Effector memory CD8-positive, alpha-beta T cell (primary cell): ENCODE data around the gene PHF1.
"Not testable (repeated sequence)": the region's sequence is repeated elsewhere in the genome, so short reads cannot be mapped to it uniquely, and the experiment has no call there.

Experiments
- ATAC-seq: fragments of 150-1000 bp; cut with Tn5 transposase; replicated peaks from 2 replicates; pipeline ENCODE4 v1.10.0; 2021; ENCODE audit warnings: mild to moderate bottlenecking, moderate library complexity
- DNase-seq, 3 experiments: peaks; one replicate each; pipeline ENCODE4 v3.0.0; 2021
- H3K27ac Mint-ChIP-seq, 2 donors: one replicate each; pipeline ENCODE4 v1.8.0; 2022; ENCODE audit warnings: mild to moderate bottlenecking in 2 of 2, mixed read lengths in 2 of 2, moderate library complexity in 2 of 2
- H3K27me3 Mint-ChIP-seq, 2 donors: one replicate each; pipeline ENCODE4 v1.8.0; 2022; ENCODE audit warnings: mixed read lengths in 2 of 2
- H3K36me3 Mint-ChIP-seq: one replicate; pipeline ENCODE4 v1.8.0; 2022; ENCODE audit warnings: mild to moderate bottlenecking, moderate library complexity, mixed read lengths; ENCODE audit not compliant: insufficient read depth
- H3K4me1 Mint-ChIP-seq, 2 donors: one replicate each; pipeline ENCODE4 v1.8.0; 2022; ENCODE audit warnings: low read depth in 2 of 2, mixed read lengths in 2 of 2
- H3K4me3 Mint-ChIP-seq, 2 donors: one replicate each; pipeline ENCODE4 v1.8.0; 2022; ENCODE audit warnings: mild to moderate bottlenecking in 2 of 2, mixed read lengths in 2 of 2, moderate library complexity in 2 of 2
- H3K9me3 Mint-ChIP-seq, 2 donors: one replicate each; pipeline ENCODE4 v1.8.0; 2022; ENCODE audit warnings: mixed read lengths in 2 of 2

PHF1 gene

GRCh38 chr6:33379184-33379583, 31.6 kb upstream of the PHF1 start:
- not testable (repeated sequence) for H3K9me3 Mint-ChIP-seq, H3K27ac Mint-ChIP-seq, ATAC-seq

GRCh38 chr6:33380272-33380981, 30.4 kb upstream of the PHF1 start:
- H3K4me3 Mint-ChIP-seq: no peak overlapping the region
- no peaks in the 10 kb centered on the region for H3K9me3 Mint-ChIP-seq
- H3K27me3 Mint-ChIP-seq: no peaks in the 10 kb centered on the region
- H3K36me3 Mint-ChIP-seq: no peaks in the 10 kb centered on the region
- ATAC-seq (no peak), DNase-seq (no peak)
- peaks cover 2 to 7% of the 10 kb centered on the region in 2 donors for H3K4me1 Mint-ChIP-seq
- peak overlapping the region in 1 of 2 donors; percentile 22 for H3K27ac Mint-ChIP-seq

More at GRCh38 chr6:33379184-33379583, 31.6 kb upstream of the PHF1 start:
- not testable (repeated sequence) for H3K4me3 Mint-ChIP-seq, H3K36me3 Mint-ChIP-seq, H3K27me3 Mint-ChIP-seq, DNase-seq
- peaks cover 9 to 19% of the 10 kb centered on the region in 2 donors for H3K4me1 Mint-ChIP-seq

- H3K4me1 Mint-ChIP-seq: peaks cover 0 to 2% of the 10 kb centered on the region in 2 donors
- H3K4me3 Mint-ChIP-seq: no peak overlapping the region
- H3K27me3 Mint-ChIP-seq: no peaks in the 10 kb centered on the region
- no peak for ATAC-seq
- DNase-seq: no peak
- H3K27ac Mint-ChIP-seq: no peak overlapping the region
- no peaks in the 10 kb centered on the region for H3K36me3 Mint-ChIP-seq
- no peaks in the 10 kb centered on the region for H3K9me3 Mint-ChIP-seq
These were observed 27.2 kb upstream of the PHF1 start for GRCh38 chr6:33383427-33384185.

GRCh38 chr6:33384581-33385020, 26.2 kb upstream of the PHF1 start:
- Mint-ChIP-seq H3K4me3 (no peak overlapping the region), H3K27ac (no peak overlapping the region), H3K36me3 (no peaks in the 10 kb centered on the region), H3K9me3 (no peaks in the 10 kb centered on the region), H3K27me3 (no peaks in the 10 kb centered on the region), H3K4me1 (peaks cover 0 to 2% of the 10 kb centered on the region in 2 donors)
- DNase-seq (no peak), ATAC-seq (no peak)

- H3K4me3 Mint-ChIP-seq: no peak overlapping the region
- H3K27ac Mint-ChIP-seq: peak overlapping the region in 1 of 2 donors; percentile 78
These were observed 20.6 kb upstream of the PHF1 start for GRCh38 chr6:33390173-33390572.

GRCh38 chr6:33390767-33391277, 20.0 kb upstream of the PHF1 start:
- H3K27me3 Mint-ChIP-seq: no peaks in the 10 kb centered on the region
- peak; percentile 3 for ATAC-seq
- peak overlapping the region; percentile 81 to 83 for H3K4me3 Mint-ChIP-seq

More at GRCh38 chr6:33390173-33390572, 20.6 kb upstream of the PHF1 start:
- Mint-ChIP-seq H3K36me3 (peaks cover 6% of the 10 kb centered on the region), H3K27me3 (no peaks in the 10 kb centered on the region), H3K9me3 (no peaks in the 10 kb centered on the region), H3K4me1 (peaks cover 15 to 30% of the 10 kb centered on the region in 2 donors)
- ATAC-seq (no peak), DNase-seq (no peak)

GRCh38 chr6:33391278-33391921, 19.4 kb upstream of the PHF1 start, which contains the start of gene KIFC1:
KIFC1 (plus strand) TSS chr6:33391823; CDS start chr6:33391986, 163 bp downstream.
- Mint-ChIP-seq H3K27ac (peak within 1 kb of the TSS; percentile 78 to 90), H3K4me3 (peak within 1 kb of the TSS; percentile 81 to 83), H3K9me3 (no peaks in the 10 kb centered on the region), H3K4me1 (peaks cover 16 to 30% of the 10 kb centered on the region in 2 donors), H3K27me3 (no peaks in the 10 kb centered on the region), H3K36me3 (peaks cover 6% of the 10 kb centered on the region)
- ATAC-seq (peak; percentile 86), DNase-seq (peak; percentile 99)

More at GRCh38 chr6:33390767-33391277, 20.0 kb upstream of the PHF1 start:
- Mint-ChIP-seq H3K36me3 (peaks cover 6% of the 10 kb centered on the region), H3K27ac (peak overlapping the region; percentile 78 to 90), H3K9me3 (no peaks in the 10 kb centered on the region), H3K4me1 (peaks cover 16 to 30% of the 10 kb centered on the region in 2 donors)
- DNase-seq: no peak

GRCh38 chr6:33391922-33392594, 18.8 kb upstream of the PHF1 start:
- peak overlapping the region; percentile 78 to 90 for H3K27ac Mint-ChIP-seq
- ATAC-seq (no peak), DNase-seq (no peak)
- no peaks in the 10 kb centered on the region for H3K9me3 Mint-ChIP-seq
- H3K4me3 Mint-ChIP-seq: peak overlapping the region; percentile 81 to 83
- peaks cover 16 to 30% of the 10 kb centered on the region in 2 donors for H3K4me1 Mint-ChIP-seq
- no peaks in the 10 kb centered on the region for H3K27me3 Mint-ChIP-seq
- peaks cover 6% of the 10 kb centered on the region for H3K36me3 Mint-ChIP-seq

- H3K9me3 Mint-ChIP-seq: no peaks in the 10 kb centered on the region
- H3K27me3 Mint-ChIP-seq: no peaks in the 10 kb centered on the region
- peaks cover 16 to 32% of the 10 kb centered on the region in 2 donors for H3K4me1 Mint-ChIP-seq
- DNase-seq: no peak
- peak overlapping the region in 1 of 2 donors; percentile 78 for H3K27ac Mint-ChIP-seq
- H3K36me3 Mint-ChIP-seq: peaks cover 6% of the 10 kb centered on the region
- peak overlapping the region; percentile 81 to 83 for H3K4me3 Mint-ChIP-seq
- no peak for ATAC-seq
These were observed 18.2 kb upstream of the PHF1 start for GRCh38 chr6:33392595-33392948.

GRCh38 chr6:33392979-33393378, 17.8 kb upstream of the PHF1 start:
- Mint-ChIP-seq H3K36me3 (peaks cover 6% of the 10 kb centered on the region), H3K4me1 (peaks cover 16 to 36% of the 10 kb centered on the region in 2 donors), H3K4me3 (peak overlapping the region in 1 of 2 donors; percentile 81), H3K27ac (peak overlapping the region in 1 of 2 donors; percentile 78), H3K9me3 (no peaks in the 10 kb centered on the region), H3K27me3 (no peaks in the 10 kb centered on the region)
- ATAC-seq: no peak
- DNase-seq: no peak

- H3K27me3 Mint-ChIP-seq: no peaks in the 10 kb centered on the region
- H3K4me1 Mint-ChIP-seq: peaks cover 6 to 19% of the 10 kb centered on the region in 2 donors
- no peak overlapping the region for H3K4me3 Mint-ChIP-seq
- H3K9me3 Mint-ChIP-seq: no peaks in the 10 kb centered on the region
- no peaks in the 10 kb centered on the region for H3K36me3 Mint-ChIP-seq
- ATAC-seq (no peak), DNase-seq (no peak)
- H3K27ac Mint-ChIP-seq: peak overlapping the region in 1 of 2 donors; percentile 44
These were observed 13.3 kb upstream of the PHF1 start for GRCh38 chr6:33397541-33397940.

GRCh38 chr6:33398601-33399000, 12.2 kb upstream of the PHF1 start:
- not testable (repeated sequence) for ATAC-seq, H3K36me3 Mint-ChIP-seq

GRCh38 chr6:33399881-33400280, 10.9 kb upstream of the PHF1 start:
- not testable (repeated sequence) for DNase-seq, H3K36me3 Mint-ChIP-seq, H3K27me3 Mint-ChIP-seq, H3K9me3 Mint-ChIP-seq, ATAC-seq, H3K27ac Mint-ChIP-seq, H3K4me3 Mint-ChIP-seq
- peaks cover 5 to 14% of the 10 kb centered on the region in 2 donors for H3K4me1 Mint-ChIP-seq

More at GRCh38 chr6:33398601-33399000, 12.2 kb upstream of the PHF1 start:
- not testable (repeated sequence) for H3K27ac Mint-ChIP-seq, H3K4me3 Mint-ChIP-seq, DNase-seq, H3K9me3 Mint-ChIP-seq, H3K27me3 Mint-ChIP-seq
- H3K4me1 Mint-ChIP-seq: peaks cover 5 to 12% of the 10 kb centered on the region in 2 donors
